Psoas muscle (tissue), 8 donors: ENCODE measurements around the gene CDH4. TPM values are rescaled to one million over a fixed set of nuclear protein-coding genes. Genes with fewer than 3 reads are reported as not detected.

Source experiments
- ATAC-seq, 4 donors: fragments of 200-7000 bp; cut with Tn5 transposase; one replicate each; pipeline ENCODE4 v1.9.1; 2020; ENCODE audit warnings: moderate library complexity in 3 of 4, mild to moderate bottlenecking in 2 of 4
- DNase-seq, 2 donors: peaks; one replicate each; pipeline ENCODE4 v3.0.0-alpha.2; 2020
- H3K27ac ChIP-seq: fragments of 200-600 bp; one replicate; pipeline ENCODE4 v1.8.0; 2022
- H3K27me3 ChIP-seq, 3 donors: fragments of 200-600 bp in 1 of 3; one replicate each; pipeline versions ENCODE4 v1.6.1 to v1.8.0; 2013 to 2022; ENCODE audit warnings: low read length in 2 of 3, mild to moderate bottlenecking in 2 of 3, moderate library complexity in 1 of 3; ENCODE audit not compliant: insufficient read depth in 3 of 3
- H3K36me3 ChIP-seq, 2 donors: fragments of 200-600 bp in 1 of 2; one replicate each; pipeline versions ENCODE4 v1.6.1 to v1.8.0; 2013 to 2022; ENCODE audit warnings: low read depth in 1 of 2, mild to moderate bottlenecking in 1 of 2, moderate library complexity in 1 of 2; ENCODE audit not compliant: insufficient read depth in 1 of 2
- H3K4me1 ChIP-seq: fragments of 200-600 bp; one replicate; pipeline ENCODE4 v1.8.0; 2022
- H3K4me3 ChIP-seq: fragments of 200-600 bp; one replicate; pipeline ENCODE4 v1.8.0; 2022; ENCODE audit warnings: mild to moderate bottlenecking
- H3K9me3 ChIP-seq: fragments of 200-600 bp; one replicate; pipeline ENCODE4 v1.8.0; 2022
- CTCF ChIP-seq: fragments of 200-600 bp; IDR thresholded peaks from one replicate; pipeline ENCODE4 v1.8.0; 2022; ENCODE audit warnings: antibody characterized with exemption
- WGBS, 3 donors: extraction: QIAGEN DNeasy Blood & Tissue Kit; methylation state at CpG; one replicate each; pipeline versions ENCODE4 v1.1.6 to v1.1.7; 2013; 5-methylcytosine and 5-hydroxymethylcytosine counted together
- intact Hi-C, 2 donors: fragments of 100-400 bp; cut with DNase I; formaldehyde crosslinking; loops; one replicate each; pipeline versions ENCODE4 v1.11.0 to v1.14.2; 2022
- polyA plus RNA-seq, 3 donors: library from polyadenylated mRNA; stranded (reverse); fragments of 200-250 nt; gene quantifications; one replicate each; pipeline ENCODE4 v1.2.3, GENCODE V29; 2013
- total RNA-seq, 4 donors: library from RNA; stranded (reverse); fragmentation: NEBNext Ultra II Directional in 2 of 4; extraction: Animal tissue kit (Norgen Biotek cat#: 25700) in 2 of 4; gene quantifications; one replicate each; pipeline versions ENCODE4 v1.2.1 to v1.2.4, GENCODE V29; 2021 to 2023
- donor health status: healthy with polysubstance abuse.
- donor health status: DM: no; HTN: no; CAD: no; lungs with moderate emphysema.
- donor health status: Bipolar disorder and iron deficiency.
- donor health status: healthy.
- donor health status: DM: yes; HTN: yes; CAD: no.
- donor health status: DM: no; HTN: no; CAD: no.
- donor health status: DM: no; HTN: no; CAD: no.
- donor health status: DM: yes; HTN: yes; CAD: no.

Gene CDH4
- total and polyA plus RNA-seq, 7 donors: 0.26 to 1.0 (median 0.34) TPM

DNA sequence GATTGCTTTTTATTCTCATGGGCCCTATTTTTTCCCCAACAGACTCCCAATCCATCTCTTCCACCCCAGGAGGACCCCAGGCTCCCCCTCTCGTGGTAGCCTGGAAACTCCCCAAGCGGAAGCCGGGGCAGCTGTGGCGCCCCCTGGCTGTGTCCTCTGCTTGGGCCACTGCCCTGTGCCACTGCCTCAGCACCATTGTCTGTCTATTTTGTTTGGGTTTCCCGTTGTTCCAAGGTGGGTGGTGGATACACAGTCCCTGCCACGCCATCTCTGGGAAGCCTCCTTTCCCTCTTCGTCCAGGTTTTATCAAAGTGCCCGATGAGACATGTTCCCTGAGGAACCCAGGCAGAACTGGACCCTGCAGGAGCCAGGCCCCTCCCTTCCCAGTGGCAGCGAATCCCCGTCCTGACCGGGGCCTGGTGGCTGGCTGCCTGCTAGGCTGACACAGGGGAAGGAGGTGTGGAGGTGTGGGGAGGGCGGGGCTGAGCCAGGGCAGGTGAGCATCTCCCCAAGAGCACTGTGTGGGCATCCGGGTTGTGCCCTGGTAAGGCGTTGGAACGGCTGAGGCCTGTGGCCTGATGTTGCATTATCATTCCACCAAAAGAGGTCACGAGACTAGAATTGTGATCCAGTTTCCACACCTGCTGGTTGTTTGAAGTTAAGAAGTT lies 228.2 kb downstream of the CDH4 start:
- intact Hi-C loops: no loop called here
- TF ChIP-seq CTCF: no peak

DNA sequence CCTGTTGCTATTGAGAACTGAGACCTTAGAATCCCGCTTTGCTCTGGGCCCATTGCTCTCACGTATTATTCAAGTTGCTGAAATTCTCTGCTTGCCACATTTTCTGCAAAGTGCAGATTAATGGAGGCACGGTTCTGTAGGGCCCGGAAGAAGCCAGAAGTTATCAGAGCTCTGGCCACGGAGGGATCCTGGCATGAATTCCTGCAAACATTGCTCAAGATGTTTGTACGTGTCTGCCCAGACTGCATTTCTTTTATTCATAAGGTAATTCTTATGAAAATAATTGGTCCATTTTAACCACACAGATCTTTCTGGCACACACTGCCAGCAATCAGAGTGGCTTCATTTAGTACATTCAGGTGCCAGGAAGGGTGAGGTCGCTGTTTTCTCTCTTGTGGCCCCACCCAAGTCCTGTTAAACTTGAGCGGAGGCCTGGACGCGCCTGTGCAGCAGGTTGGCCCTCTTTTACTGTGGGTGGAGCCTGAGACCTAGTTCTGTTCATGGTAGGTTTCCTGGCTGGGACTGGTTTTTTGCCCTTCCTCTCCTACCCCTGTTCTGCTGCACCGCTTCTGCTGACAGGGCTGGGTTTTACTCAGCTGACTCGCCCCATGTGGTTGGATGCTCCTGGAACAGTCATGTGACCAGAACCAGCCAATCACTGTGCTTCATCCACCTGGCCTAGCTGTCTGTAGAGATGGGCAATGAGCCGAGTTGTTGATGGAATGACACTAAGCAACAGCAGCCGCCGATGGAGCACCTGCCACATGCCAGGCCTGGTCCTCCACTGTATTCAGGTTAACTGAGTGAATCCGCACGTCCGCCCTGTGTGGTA lies 230.2 kb downstream of the CDH4 start:
- Histone ChIP-seq H3K4me3 (no peak overlapping the region), H3K9me3 (no peaks in the 10 kb centered on the region), H3K4me1 (no peaks in the 10 kb centered on the region), H3K36me3 (no peaks in the 10 kb centered on the region), H3K27ac (no peak overlapping the region), H3K27me3 (peaks cover 0 to 2% (median 0%) of the 10 kb centered on the region in 3 donors)
- no peak for TF ChIP-seq CTCF
- intact Hi-C loops: no loop called here
- 76 to 83% (median 78%) methylated on average over 18 of the region's 18 CpGs for whole genome bisulfite sequencing, 3 donors
- DNase-seq (no peak), ATAC-seq (no peak)

More for the DNA sequence above, 228.2 kb downstream of the CDH4 start:
- no peak for DNase-seq
- Histone ChIP-seq H3K9me3 (no peaks in the 10 kb centered on the region), H3K36me3 (no peaks in the 10 kb centered on the region), H3K4me3 (no peak overlapping the region), H3K27ac (no peak overlapping the region), H3K4me1 (no peaks in the 10 kb centered on the region), H3K27me3 (peaks cover 0 to 6% (median 0%) of the 10 kb centered on the region in 3 donors)
- no peak for ATAC-seq
- WGBS, 3 donors: 86 to 92% (median 88%) methylated on average over 16 of the region's 16 CpGs

- H3K9me3 ChIP-seq: no peaks in the 10 kb centered on the region
- DNase-seq (no peak), ATAC-seq (no peak)
- H3K4me1 ChIP-seq: no peaks in the 10 kb centered on the region
- intact Hi-C loops: no loop called here
- 68 to 78% (median 75%) methylated on average over 3 of the region's 3 CpGs for WGBS, 3 donors
- no peak overlapping the region for H3K27ac ChIP-seq
- H3K36me3 ChIP-seq: no peaks in the 10 kb centered on the region
- no peak for TF ChIP-seq CTCF
- H3K27me3 ChIP-seq: no peaks in the 10 kb centered on the region
- no peak overlapping the region for H3K4me3 ChIP-seq
Observed at GRCh38 chr20:61482901-61483300, 230.8 kb downstream of the CDH4 start.

DNA sequence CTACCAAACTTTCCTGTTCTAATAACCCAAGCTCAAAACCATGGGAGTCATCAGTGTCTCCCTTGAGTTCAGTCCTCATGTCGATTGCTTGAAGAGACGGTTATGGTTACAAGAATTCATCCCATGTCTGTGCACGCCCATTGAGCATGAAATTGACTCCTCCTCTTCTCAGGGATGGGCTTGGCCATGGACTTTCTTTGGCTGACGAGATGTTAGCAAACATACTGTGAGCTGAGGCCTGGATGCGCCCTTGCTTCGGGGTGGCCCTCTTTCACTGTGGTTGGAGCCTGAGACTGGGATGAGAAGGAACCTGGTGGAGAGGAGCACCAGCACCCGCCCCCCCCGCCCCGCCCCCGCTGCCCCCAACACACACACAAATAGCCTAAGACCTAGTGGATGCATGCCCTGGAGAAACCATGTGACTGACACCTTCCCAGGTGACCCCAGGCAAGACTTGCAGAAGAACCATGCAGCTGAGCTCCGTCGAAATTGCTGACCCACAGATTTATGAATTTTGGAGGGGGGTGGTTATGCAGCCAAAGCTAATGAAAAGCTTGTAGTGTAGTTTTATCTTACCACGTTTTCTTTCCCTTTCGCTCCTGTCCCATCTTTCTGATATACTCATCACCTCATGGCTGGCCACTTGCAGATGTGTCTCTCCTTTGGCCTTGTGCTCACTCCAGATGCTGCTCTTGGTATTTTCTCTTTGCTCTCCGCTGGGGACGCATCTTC lies 231.4 kb downstream of the CDH4 start:
- no peak overlapping the region for H3K27ac ChIP-seq
- TF ChIP-seq CTCF: no peak
- no peak overlapping the region for H3K4me3 ChIP-seq
- ATAC-seq: no peak
- DNase-seq: no peak
- intact Hi-C loops: no loop called here
- H3K9me3 ChIP-seq: no peaks in the 10 kb centered on the region
- H3K36me3 ChIP-seq: no peaks in the 10 kb centered on the region
- H3K27me3 ChIP-seq: no peaks in the 10 kb centered on the region
- WGBS, 3 donors: 85 to 88% (median 85%) methylated on average over 16 of the region's 16 CpGs
- H3K4me1 ChIP-seq: no peaks in the 10 kb centered on the region
